Gastroesophageal sphincter (tissue), 4 donors: ENCODE results near the gene ZNF222. TPM values are rescaled to one million over a fixed set of nuclear protein-coding genes. Genes with fewer than 3 reads are reported as not detected.

Source experiments
- ATAC-seq: fragments of 150-250 bp; one replicate; pipeline ENCODE4 v1.9.1; 2016; ENCODE audit warnings: mild to moderate bottlenecking, moderate library complexity
- H3K27ac ChIP-seq, 4 donors: fragments of 200-600 bp; sonication (generic) in 3 of 4; 1 replicate in 3 of 4; 2 replicates in 1 of 4; pipeline ENCODE4 v1.5.1; 2016 to 2019
- H3K27me3 ChIP-seq: fragments of 200-600 bp; sonication (generic); one replicate; pipeline ENCODE4 v1.5.1; 2019
- H3K36me3 ChIP-seq, 2 donors: fragments of 200-600 bp; sonication (generic); one replicate each; pipeline ENCODE4 v1.5.1; 2019; ENCODE audit warnings: control low read depth in 1 of 2
- H3K4me1 ChIP-seq, 3 donors: fragments of 200-600 bp; sonication (generic); 1 replicate in 2 of 3; 2 replicates in 1 of 3; pipeline ENCODE4 v1.5.1; 2016 to 2019; ENCODE audit warnings: control low read depth in 2 of 3
- H3K4me3 ChIP-seq, 2 donors: fragments of 200-600 bp; sonication (generic); one replicate each; pipeline ENCODE4 v1.5.1; 2019; ENCODE audit warnings: mild to moderate bottlenecking in 1 of 2, moderate library complexity in 1 of 2
- H3K9me3 ChIP-seq, 3 donors: fragments of 200-600 bp; sonication (generic); one replicate each; pipeline ENCODE4 v1.5.1; 2017 to 2019; ENCODE audit warnings: control low read depth in 2 of 3
- EP300 ChIP-seq: sonication (generic); formaldehyde crosslinking; IDR thresholded peaks from one replicate; pipeline ENCODE4 v1.6.1; 2017; ENCODE audit warnings: antibody characterized with exemption, mild to moderate bottlenecking
- POLR2A ChIP-seq, 2 donors: fragments of 450-650 bp; IDR thresholded peaks; one replicate each; pipeline ENCODE4 v1.6.1; 2017; ENCODE audit warnings: antibody characterized with exemption in 2 of 2, mild to moderate bottlenecking in 2 of 2, moderate library complexity in 1 of 2
- POLR2AphosphoS5 ChIP-seq: sonication (generic); formaldehyde crosslinking; IDR thresholded peaks from one replicate; pipeline ENCODE4 v1.6.1; 2017; ENCODE audit warnings: antibody characterized with exemption
- WGBS, 2 donors: methylation state at CpG; one replicate each; pipeline ENCODE4 v1.1.5; 2018; ENCODE audit warnings: low coverage in 1 of 2; 5-methylcytosine and 5-hydroxymethylcytosine counted together
- total RNA-seq, 4 donors: library from RNA; depleted of rRNA; stranded (reverse); fragments of >200 nt; gene quantifications; one replicate each; pipeline ENCODE4 v1.1.0, GENCODE V29; 2016
- TF ChIP-seq, protein P1 (sequence below), 4 experiments: fragments of 200-600 bp in 2 of 4; fragments of 450-650 bp in 2 of 4; sonication (generic) in 1 of 4; IDR thresholded peaks; one replicate each; pipeline ENCODE4 v1.5.1; 2017 to 2019; ENCODE audit warnings: antibody characterized with exemption in 4 of 4, mild to moderate bottlenecking in 2 of 4, moderate library complexity in 2 of 4

Gene ZNF222
- total RNA-seq, 4 donors from 2014 or later, result 2.0 to 4.9 (median 2.5) TPM

- no peak overlapping the region for H3K4me3 ChIP-seq
- H3K9me3 ChIP-seq, result peaks cover 0 to 55% (median 2%) of the 10 kb centered on the region in 3 donors
- no peak overlapping the region for H3K27ac ChIP-seq
- 83 to 95% methylated on average over 1 of the region's 1 CpG for WGBS, 2 donors
- peaks cover 21 to 52% of the 10 kb centered on the region in 2 donors for H3K36me3 ChIP-seq
- H3K27me3 ChIP-seq, result no peaks in the 10 kb centered on the region
- ATAC-seq, result no peak
- TF ChIP-seq POLR2AphosphoS5 (no peak), EP300 (no peak), POLR2A (IDR thresholded peaks at IDR 0.05) (no peak)
- TF ChIP-seq, protein P1, sequence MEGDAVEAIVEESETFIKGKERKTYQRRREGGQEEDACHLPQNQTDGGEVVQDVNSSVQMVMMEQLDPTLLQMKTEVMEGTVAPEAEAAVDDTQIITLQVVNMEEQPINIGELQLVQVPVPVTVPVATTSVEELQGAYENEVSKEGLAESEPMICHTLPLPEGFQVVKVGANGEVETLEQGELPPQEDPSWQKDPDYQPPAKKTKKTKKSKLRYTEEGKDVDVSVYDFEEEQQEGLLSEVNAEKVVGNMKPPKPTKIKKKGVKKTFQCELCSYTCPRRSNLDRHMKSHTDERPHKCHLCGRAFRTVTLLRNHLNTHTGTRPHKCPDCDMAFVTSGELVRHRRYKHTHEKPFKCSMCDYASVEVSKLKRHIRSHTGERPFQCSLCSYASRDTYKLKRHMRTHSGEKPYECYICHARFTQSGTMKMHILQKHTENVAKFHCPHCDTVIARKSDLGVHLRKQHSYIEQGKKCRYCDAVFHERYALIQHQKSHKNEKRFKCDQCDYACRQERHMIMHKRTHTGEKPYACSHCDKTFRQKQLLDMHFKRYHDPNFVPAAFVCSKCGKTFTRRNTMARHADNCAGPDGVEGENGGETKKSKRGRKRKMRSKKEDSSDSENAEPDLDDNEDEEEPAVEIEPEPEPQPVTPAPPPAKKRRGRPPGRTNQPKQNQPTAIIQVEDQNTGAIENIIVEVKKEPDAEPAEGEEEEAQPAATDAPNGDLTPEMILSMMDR (IDR thresholded peaks at IDR 0.05), result no peak
- peaks cover 0 to 20% (median 0%) of the 10 kb centered on the region in 3 donors for H3K4me1 ChIP-seq
Observed at GRCh38 chr19:44005973-44006372, 19.2 kb upstream of the ZNF222 start.

DNA sequence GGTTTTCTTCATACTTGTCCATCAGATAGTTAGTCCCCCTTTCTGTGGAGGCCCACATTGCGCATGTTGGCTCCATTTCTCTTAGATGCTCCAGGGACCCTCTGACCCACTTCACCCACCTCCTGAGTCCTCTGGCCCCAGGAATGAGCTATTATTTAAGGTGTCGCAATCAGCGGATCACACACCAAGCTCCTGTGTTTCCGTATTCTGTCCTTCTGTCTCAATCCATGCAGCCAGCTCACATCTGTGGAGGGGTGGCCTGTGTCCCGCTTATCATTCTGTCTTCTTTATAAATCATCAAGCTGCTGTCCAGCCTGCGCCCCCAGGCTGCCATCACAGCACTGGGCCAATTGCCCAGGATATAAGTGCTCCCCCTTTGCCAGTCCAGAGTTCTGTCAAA, 17.7 kb upstream of the ZNF222 start:
- 96 to 100% methylated on average over 5 to 6 of the region's 6 CpGs for WGBS, 2 donors
- Histone ChIP-seq H3K9me3 (peaks cover 0 to 70% (median 5%) of the 10 kb centered on the region in 3 donors), H3K4me1 (peaks cover 0 to 13% (median 0%) of the 10 kb centered on the region in 3 donors), H3K36me3 (peaks cover 23 to 67% of the 10 kb centered on the region in 2 donors), H3K4me3 (no peak overlapping the region), H3K27me3 (no peaks in the 10 kb centered on the region), H3K27ac (no peak overlapping the region)
- no peak for TF ChIP-seq POLR2AphosphoS5
- TF ChIP-seq POLR2A (IDR thresholded peaks at IDR 0.05), result no peak
- TF ChIP-seq EP300, result no peak
- TF ChIP-seq, protein P1 (IDR thresholded peaks at IDR 0.05), result no peak
- ATAC-seq, result no peak

GRCh38 chr19:44010468-44010867, 14.7 kb upstream of the ZNF222 start:
- TF ChIP-seq POLR2A (IDR thresholded peaks at IDR 0.05) (no peak), EP300 (no peak), POLR2AphosphoS5 (no peak)
- TF ChIP-seq, protein P1 (IDR thresholded peaks at IDR 0.05), result no peak
- H3K27ac ChIP-seq, result no peak overlapping the region
- no peaks in the 10 kb centered on the region for H3K27me3 ChIP-seq
- H3K4me3 ChIP-seq, result no peak overlapping the region
- no peak for ATAC-seq
- no peaks in the 10 kb centered on the region for H3K4me1 ChIP-seq
- peaks cover 0 to 93% (median 5%) of the 10 kb centered on the region in 3 donors for H3K9me3 ChIP-seq
- WGBS, 2 donors, result 93 to 100% methylated on average over 1 to 5 of the region's 5 CpGs
- H3K36me3 ChIP-seq, result peaks cover 23 to 71% of the 10 kb centered on the region in 2 donors

DNA sequence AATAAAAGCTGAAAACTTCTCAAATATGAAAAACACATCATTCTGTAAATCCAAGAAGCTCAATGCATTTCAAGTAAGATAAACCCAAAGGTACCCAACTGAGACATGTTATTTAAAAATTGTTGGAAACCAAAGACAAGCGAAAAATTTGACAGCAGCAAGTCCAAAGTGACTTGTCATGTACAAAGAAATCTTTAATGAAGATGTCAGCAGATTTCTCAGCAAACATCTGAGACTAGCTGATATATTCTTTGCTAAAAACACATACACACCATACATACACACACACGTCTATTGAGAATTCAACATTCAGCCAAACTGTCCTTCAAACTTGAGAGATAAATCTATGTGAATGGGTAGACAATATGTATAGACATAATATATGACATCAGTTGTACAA, 5.7 kb upstream of the ZNF222 start:
- Histone ChIP-seq H3K27ac (no peak overlapping the region), H3K4me3 (no peak overlapping the region), H3K36me3 (no peaks in the 10 kb centered on the region), H3K27me3 (no peaks in the 10 kb centered on the region), H3K9me3 (peaks cover 0 to 19% (median 0%) of the 10 kb centered on the region in 3 donors), H3K4me1 (no peaks in the 10 kb centered on the region)
- TF ChIP-seq, protein P1 (IDR thresholded peaks at IDR 0.05), result no peak
- no peak for TF ChIP-seq EP300
- WGBS, 2 donors, result 39 to 44% methylated on average over 2 of the region's 2 CpGs
- ATAC-seq, result no peak

GRCh38 chr19:44021221-44021620, 4.0 kb upstream of the ZNF222 start:
- no peaks in the 10 kb centered on the region for H3K27me3 ChIP-seq
- H3K9me3 ChIP-seq, result peaks cover 0 to 14% (median 0%) of the 10 kb centered on the region in 3 donors
- H3K36me3 ChIP-seq, result no peaks in the 10 kb centered on the region
- no peak overlapping the region for H3K4me3 ChIP-seq
- H3K27ac ChIP-seq, result no peak overlapping the region
- TF ChIP-seq POLR2A (IDR thresholded peaks at IDR 0.05), result no peak
- TF ChIP-seq EP300, result no peak
- TF ChIP-seq, protein P1 (IDR thresholded peaks at IDR 0.05), result no peak
- no peak for TF ChIP-seq POLR2AphosphoS5
- H3K4me1 ChIP-seq, result peaks cover 0 to 14% (median 3%) of the 10 kb centered on the region in 3 donors
- no peak for ATAC-seq
